Endothelial cell of umbilical vein (primary cell): ENCODE measurements around the gene WDR18. TPM values are rescaled to one million over a fixed set of nuclear protein-coding genes. Genes with fewer than 3 reads are reported as not detected.

Experiments
- BruUV-seq: library from RNA; stranded (reverse); fragments of 400-500 nt; replicated peaks from 2 replicates; lab custom pipeline; 2021; lab: Mats Ljungman, UMichigan
- CTCF ChIA-PET: fragments of 300-600, 350-600 bp; sonication (Branson Sonifier 250); formaldehyde crosslinking; loops from one replicate; lab custom pipeline; 2021; ENCODE audit warnings: antibody characterized with exemption, inconsistent platforms; lab: Charles Lee
- POLR2A ChIA-PET: fragments of 300-600, 350-600 bp; sonication (Branson Sonifier 250); formaldehyde crosslinking; loops from one replicate; lab custom pipeline; 2021; ENCODE audit warnings: antibody characterized with exemption, inconsistent platforms; lab: Charles Lee
- DNase-seq: peaks from one replicate; pipeline ENCODE4 v3.0.0-alpha.2; 2011; ENCODE audit warnings: low read depth, low spot score
- FAIRE-seq: peaks from 2 replicates; lab custom pipeline; 2011; peaks lifted over from hg19 to GRCh38; lab: Jason Lieb, UNC
- H2AFZ ChIP-seq: 2 replicates; pipeline ENCODE4 v1.6.0; 2012; ENCODE audit warnings: low read depth, low read length, control low read depth, inconsistent platforms
- H3K27ac ChIP-seq: 2 replicates; pipeline ENCODE4 v1.5.1; 2011; ENCODE audit warnings: low read depth, mild to moderate bottlenecking, control low read depth, low read length, moderate library complexity; ENCODE audit not compliant: insufficient read depth
- H3K27me3 ChIP-seq, 2 experiments: 2 replicates each; pipeline versions ENCODE4 v1.6.0 to v1.6.1; 2011; ENCODE audit warnings: low read length in 2 of 2, mixed read lengths in 1 of 2; ENCODE audit not compliant: control insufficient read depth in 2 of 2, insufficient read depth in 2 of 2
- H3K36me3 ChIP-seq, 2 experiments: 2 replicates in 1 of 2; 3 replicates in 1 of 2; pipeline ENCODE4 v1.5.1; 2011; ENCODE audit warnings: low read length in 2 of 2, mild to moderate bottlenecking in 1 of 2, moderate library complexity in 1 of 2; ENCODE audit not compliant: control insufficient read depth in 2 of 2, insufficient read depth in 2 of 2; ENCODE audit errors: extremely low read depth in 1 of 2
- H3K4me1 ChIP-seq: 3 replicates; pipeline ENCODE4 v1.5.1; 2011; ENCODE audit warnings: mild to moderate bottlenecking, low read length; ENCODE audit not compliant: control insufficient read depth, insufficient read depth; ENCODE audit errors: extremely low read depth
- H3K4me2 ChIP-seq: 2 replicates; pipeline ENCODE4 v1.6.1; 2011; ENCODE audit warnings: low read length, control low read depth, mixed read lengths; ENCODE audit not compliant: insufficient read depth
- H3K4me3 ChIP-seq, 3 experiments: fragments of 200-600 bp in 1 of 3; sonication (generic), shearing (Covaris generic) in 1 of 3; replicated peaks in 1 of 3; 2 replicates each; pipeline ENCODE4 v1.5.1; 2011 to 2016; ENCODE audit warnings: control low read depth in 3 of 3, low read length in 3 of 3, mild to moderate bottlenecking in 2 of 3, inconsistent platforms in 1 of 3, low read depth in 1 of 3, moderate library complexity in 1 of 3; ENCODE audit not compliant: insufficient read depth in 1 of 3
- H3K79me2 ChIP-seq: 2 replicates; pipeline ENCODE4 v1.6.0; 2012; ENCODE audit warnings: low read length, inconsistent platforms; ENCODE audit not compliant: control insufficient read depth, insufficient read depth
- H3K9ac ChIP-seq: replicated peaks from 2 replicates; pipeline ENCODE3; 2011; ENCODE audit warnings: low read length, control low read depth; ENCODE audit not compliant: insufficient read depth; ENCODE audit errors: extremely low read depth
- H3K9me1 ChIP-seq: replicated peaks from 3 replicates; pipeline ENCODE4 v1.6.0; 2011; ENCODE audit warnings: mild to moderate bottlenecking, low read length; ENCODE audit not compliant: control insufficient read depth, insufficient read depth; ENCODE audit errors: extremely low read depth
- H3K9me3 ChIP-seq: replicated peaks from 2 replicates; pipeline ENCODE4 v1.5.1; 2012; ENCODE audit warnings: low read length, inconsistent platforms; ENCODE audit not compliant: control insufficient read depth, insufficient read depth
- H4K20me1 ChIP-seq: replicated peaks from 2 replicates; pipeline ENCODE3; 2011; ENCODE audit warnings: mild to moderate bottlenecking, low read length; ENCODE audit not compliant: control insufficient read depth, insufficient read depth; ENCODE audit errors: extremely low read depth
- CTCF ChIP-seq, 2 donors: IDR thresholded peaks; 1 replicate in 1 of 2; 2 replicates in 1 of 2; pipeline ENCODE4 v1.5.1; 2011; ENCODE audit warnings: low read length in 2 of 2, mild to moderate bottlenecking in 2 of 2, moderate library complexity in 2 of 2, control low read depth in 1 of 2, inconsistent platforms in 1 of 2, low read depth in 1 of 2; ENCODE audit not compliant: insufficient read depth in 1 of 2; ENCODE audit errors: extremely low read depth in 1 of 2
- EZH2 ChIP-seq: IDR thresholded peaks from 2 replicates; pipeline ENCODE4 v1.6.1; 2012; ENCODE audit warnings: borderline replicate concordance, low read depth, mild to moderate bottlenecking, moderate library complexity, low read length, inconsistent platforms; ENCODE audit not compliant: severe bottlenecking
- FOS ChIP-seq: IDR thresholded peaks from 2 replicates; pipeline ENCODE4 v1.6.1; 2011; ENCODE audit warnings: mild to moderate bottlenecking, low read length, moderate library complexity, borderline replicate concordance; ENCODE audit not compliant: insufficient read depth
- GATA2 ChIP-seq: IDR thresholded peaks from 2 replicates; pipeline ENCODE4 v1.7.0; 2011; ENCODE audit warnings: low read depth, mild to moderate bottlenecking, moderate library complexity, mixed read lengths, low read length; ENCODE audit not compliant: insufficient read length, insufficient read depth
- JUN ChIP-seq: IDR thresholded peaks from 2 replicates; pipeline ENCODE4 v1.6.1; 2011; ENCODE audit warnings: borderline replicate concordance, low read depth; ENCODE audit not compliant: insufficient read length, insufficient read depth
- MYC ChIP-seq: IDR thresholded peaks from one replicate; pipeline ENCODE4 v1.6.1; 2011; ENCODE audit warnings: mild to moderate bottlenecking, low read depth, low read length
- POLR2A ChIP-seq: IDR thresholded peaks from 2 replicates; pipeline ENCODE4 v1.6.1; 2012; ENCODE audit warnings: low read depth, mild to moderate bottlenecking, control low read depth, low read length
- POLR2AphosphoS5 ChIP-seq: IDR thresholded peaks from 2 replicates; pipeline ENCODE4 v1.6.1; 2012; ENCODE audit warnings: low read depth, mild to moderate bottlenecking, control low read depth, low read length, moderate library complexity; ENCODE audit not compliant: insufficient read depth
- dilution Hi-C: fragments of 300-500 bp; cut with MboI; formaldehyde crosslinking; loops from one replicate; pipeline ENCODE4 v1.15.0; 2019; ENCODE audit warnings: low sequenced_read_pairs; ENCODE audit not compliant: extremely low pct_ligation_motif_present
- intact Hi-C: fragments of 100-400 bp; cut with micrococcal nuclease; formaldehyde crosslinking; loops from one replicate; pipeline ENCODE4 v1.10.0; 2022
- polyA plus RNA-seq, 4 experiments: library from polyadenylated mRNA; depleted of rRNA in 3 of 4; stranded (reverse) in 3 of 4; unstranded in 1 of 4; fragments of >200 nt; gene quantifications; 2 replicates each; pipeline versions ENCODE4 v1.2.1 to v1.2.3, GENCODE V29; 2011 to 2012; ENCODE audit warnings: missing spikeins in 1 of 4
- total RNA-seq: library from RNA; stranded (reverse); gene quantifications from 2 replicates; pipeline ENCODE4 v1.2.3, GENCODE V29; 2021
- TF ChIP-seq, protein P1 (sequence below): IDR thresholded peaks from 2 replicates; pipeline ENCODE4 v1.6.1; 2011; ENCODE audit not compliant: insufficient read depth, insufficient read length

WDR18 gene
- total and polyA plus RNA-seq, 2 donors (not counting 3 experiments of a cell fraction or from before 2014, with no cell fraction given) = 54.8 to 102 TPM

DNA sequence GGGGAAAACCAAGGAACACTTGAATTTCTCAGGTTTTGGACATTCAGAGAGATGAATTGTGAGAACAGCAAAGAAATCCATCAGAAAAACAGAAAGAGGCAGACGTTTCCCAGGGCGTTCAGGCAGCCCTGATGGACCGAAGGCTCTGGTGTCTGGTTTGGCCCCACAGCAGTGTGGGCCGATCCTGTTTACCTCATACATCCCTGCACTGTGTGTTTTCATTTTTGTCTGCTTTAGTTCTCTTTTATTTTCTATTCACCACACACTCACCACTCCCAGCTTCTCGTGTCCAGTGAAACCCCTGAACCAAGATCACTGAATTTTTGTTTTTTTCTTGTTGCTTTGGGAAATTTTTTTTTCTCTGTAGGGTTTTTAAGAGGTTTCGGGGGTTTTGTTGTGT lies 11.9 kb upstream of the WDR18 start:
- Histone ChIP-seq H3K27ac (no peak overlapping the region), H3K4me2 (no peak overlapping the region), H3K36me3 (peaks cover 0 to 6% of the 10 kb centered on the region in 2 experiments), H3K4me3 (no peak overlapping the region), H2AFZ (no peak overlapping the region), H3K9me3 (no peaks in the 10 kb centered on the region), H4K20me1 (no peaks in the 10 kb centered on the region), H3K4me1 (no peaks in the 10 kb centered on the region), H3K9ac (no peak overlapping the region), H3K27me3 (no peaks in the 10 kb centered on the region), H3K9me1 (no peaks in the 10 kb centered on the region), H3K79me2 (no peaks in the 10 kb centered on the region)
- ChIA-PET CTCF (interaction anchor here (0.7 kb wide), 1 partner anchor 12 kb away, joined by 3 read pairs; no protein-coding TSS in a partner anchor), POLR2A (no interaction called here)
- dilution Hi-C loops = no loop called here
- no peak for DNase-seq
- no TSS peak for BruUV-seq
- TF ChIP-seq POLR2A (no peak), GATA2 (no peak), EZH2 (no peak), MYC (no peak), POLR2AphosphoS5 (no peak), JUN (no peak), FOS (no peak), CTCF (IDR thresholded peaks at IDR 0.05; ENCODE audit: extremely low read depth in 1 of 2, insufficient read depth in 1 of 2, low read depth in 1 of 2, low read length in 2 of 2) (no peak)
- TF ChIP-seq, protein P1, sequence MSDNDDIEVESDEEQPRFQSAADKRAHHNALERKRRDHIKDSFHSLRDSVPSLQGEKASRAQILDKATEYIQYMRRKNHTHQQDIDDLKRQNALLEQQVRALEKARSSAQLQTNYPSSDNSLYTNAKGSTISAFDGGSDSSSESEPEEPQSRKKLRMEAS = no peak
- intact Hi-C loops = no loop called here
- FAIRE-seq = no peak
